Activated naive CD8-positive, alpha-beta T cell treated with anti-CD3 and anti-CD28 coated beads, Interleukin-2, amount 50 U/mL, for 16 hours (primary cell): ENCODE measurements around the gene VCAN.

Source experiments
- DNase-seq: peaks from one replicate; pipeline ENCODE4 v3.0.0-alpha.2; 2020; ENCODE audit warnings: low read depth, low spot score

Gene VCAN

DNA sequence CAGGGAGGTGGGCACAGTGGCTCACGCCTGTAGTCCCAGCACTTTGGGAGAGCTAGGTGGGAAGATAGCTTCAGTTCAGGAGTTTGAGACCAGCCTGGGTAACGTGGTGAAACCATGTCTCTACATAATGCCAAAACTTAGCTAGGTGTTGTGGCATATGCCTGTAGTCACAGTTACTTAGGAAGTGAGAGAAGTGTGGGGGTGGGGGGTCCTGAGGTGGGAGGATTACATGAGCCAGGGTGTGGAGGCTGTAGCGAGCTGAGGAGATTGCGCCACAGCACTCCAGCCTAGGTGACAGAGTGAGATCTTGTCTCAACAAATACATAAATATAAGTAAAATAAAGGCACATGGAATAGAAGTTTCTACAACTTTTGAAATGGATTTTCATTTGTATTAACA lies 23.1 kb downstream of the VCAN start:
- DNase-seq: no peak

DNA sequence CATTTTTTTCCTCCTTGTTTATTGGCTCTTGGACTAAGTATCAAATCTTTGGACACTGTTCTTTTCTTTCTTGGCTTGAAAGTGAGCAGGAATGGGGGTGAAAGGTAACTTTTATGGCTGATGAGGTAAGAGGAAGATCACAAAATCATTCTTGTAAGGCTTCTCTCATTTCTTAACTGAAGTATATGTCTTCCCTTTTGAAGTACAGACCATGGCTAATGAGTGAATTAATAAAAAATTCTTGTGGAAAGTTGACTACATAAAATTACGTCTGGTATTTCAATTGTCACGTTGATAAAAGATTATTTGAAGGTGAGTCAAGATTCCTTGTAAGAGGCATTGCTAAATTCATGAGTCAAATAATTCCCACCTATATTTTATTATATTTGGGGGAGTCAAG lies 25.1 kb downstream of the VCAN start:
- DNase-seq: no peak

DNA sequence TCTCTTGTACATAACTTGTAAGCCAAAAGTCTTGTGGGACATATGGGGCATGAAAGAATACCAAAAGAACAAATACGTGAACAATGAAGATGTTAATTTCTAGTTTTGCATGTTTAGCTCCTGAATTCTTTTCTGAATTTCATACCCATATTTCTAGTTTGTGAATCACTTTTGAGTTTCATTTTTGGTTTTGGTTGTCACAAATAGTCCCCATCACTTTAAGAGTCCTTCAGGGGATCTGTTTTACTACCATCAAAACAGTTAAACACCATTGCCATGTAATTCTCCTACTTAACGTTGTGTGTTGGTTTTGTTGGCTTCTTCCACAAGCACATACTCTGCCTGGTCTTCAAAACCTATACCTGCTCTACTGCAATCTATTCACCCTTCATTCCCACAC lies 27.0 kb downstream of the VCAN start:
- DNase-seq: no peak

DNA sequence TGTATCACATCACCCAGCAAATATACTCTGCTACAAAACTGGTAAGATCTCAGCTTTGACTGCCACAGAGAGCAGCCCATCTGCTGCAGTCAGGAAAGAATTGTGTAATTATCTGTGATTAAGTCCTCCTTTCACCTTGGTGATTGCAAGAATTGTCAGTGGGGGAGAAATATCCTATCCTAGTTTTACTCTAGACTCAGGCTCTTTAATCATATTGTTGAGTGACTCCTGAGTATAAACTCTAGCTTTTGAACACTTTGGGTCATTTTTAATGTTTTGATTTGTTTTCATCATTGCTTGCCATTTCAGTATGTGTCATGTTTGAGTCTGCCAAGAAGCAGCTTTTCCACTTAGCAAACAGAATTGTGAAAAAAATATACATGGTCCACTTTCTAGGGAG lies 32.1 kb downstream of the VCAN start:
- DNase-seq: no peak

DNA sequence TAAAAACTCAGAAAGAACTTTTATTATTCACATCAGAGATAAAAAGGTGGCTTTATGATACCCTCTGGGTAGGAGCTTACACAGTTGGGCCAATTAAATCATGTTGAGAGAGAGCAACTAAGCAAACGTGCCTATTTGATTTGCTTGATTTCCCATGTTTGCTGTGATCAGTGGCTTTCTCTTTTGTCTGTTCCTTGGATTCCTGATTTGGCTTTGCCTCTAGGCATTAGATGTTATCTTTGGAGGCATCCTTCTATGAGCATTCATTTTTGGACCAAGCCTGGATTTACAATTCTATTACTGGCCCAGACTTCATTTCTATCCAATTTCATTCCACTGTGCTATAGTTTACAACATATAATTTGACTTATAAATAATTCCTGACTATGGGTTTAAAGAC lies 35.9 kb downstream of the VCAN start:
- DNase-seq: no peak

DNA sequence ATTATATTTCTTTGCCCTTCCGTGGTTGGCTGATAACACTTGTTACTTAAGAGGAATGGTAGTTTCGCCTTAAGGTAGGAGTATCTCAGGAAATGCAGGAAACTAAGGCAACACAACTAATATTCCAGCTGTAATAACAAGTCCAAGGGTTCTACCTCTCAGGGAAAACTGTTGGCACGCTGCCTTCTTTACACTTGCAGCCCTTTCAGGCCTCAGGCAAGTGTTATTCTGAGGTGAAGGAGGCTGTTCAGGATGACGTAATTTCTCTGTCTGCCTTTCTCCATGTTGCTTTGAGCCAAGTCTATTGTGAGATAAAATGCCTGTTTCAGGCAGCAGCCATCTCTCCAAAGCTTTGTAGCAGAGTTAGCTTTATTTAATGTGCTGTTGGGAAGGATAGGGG lies 38.0 kb downstream of the VCAN start:
- DNase-seq: no peak

DNA sequence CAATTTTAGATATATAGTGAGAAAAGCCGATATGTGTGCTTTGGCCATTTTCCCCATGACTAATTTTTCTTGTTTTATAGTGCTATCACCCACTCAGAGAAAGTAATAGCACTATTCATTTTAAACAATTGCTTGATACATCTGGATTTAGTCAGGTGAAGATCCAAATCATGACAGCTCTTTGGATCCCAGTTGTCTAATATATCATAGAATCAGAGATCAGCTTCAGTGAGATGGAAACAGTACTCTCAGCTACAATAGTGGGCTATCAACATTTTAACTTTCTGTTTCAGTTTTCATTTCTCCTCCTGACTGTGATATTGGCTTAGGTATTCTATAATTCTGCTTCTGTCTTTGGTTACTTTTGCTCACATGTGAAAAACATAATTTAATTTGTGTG lies 38.7 kb downstream of the VCAN start:
- no peak for DNase-seq

DNA sequence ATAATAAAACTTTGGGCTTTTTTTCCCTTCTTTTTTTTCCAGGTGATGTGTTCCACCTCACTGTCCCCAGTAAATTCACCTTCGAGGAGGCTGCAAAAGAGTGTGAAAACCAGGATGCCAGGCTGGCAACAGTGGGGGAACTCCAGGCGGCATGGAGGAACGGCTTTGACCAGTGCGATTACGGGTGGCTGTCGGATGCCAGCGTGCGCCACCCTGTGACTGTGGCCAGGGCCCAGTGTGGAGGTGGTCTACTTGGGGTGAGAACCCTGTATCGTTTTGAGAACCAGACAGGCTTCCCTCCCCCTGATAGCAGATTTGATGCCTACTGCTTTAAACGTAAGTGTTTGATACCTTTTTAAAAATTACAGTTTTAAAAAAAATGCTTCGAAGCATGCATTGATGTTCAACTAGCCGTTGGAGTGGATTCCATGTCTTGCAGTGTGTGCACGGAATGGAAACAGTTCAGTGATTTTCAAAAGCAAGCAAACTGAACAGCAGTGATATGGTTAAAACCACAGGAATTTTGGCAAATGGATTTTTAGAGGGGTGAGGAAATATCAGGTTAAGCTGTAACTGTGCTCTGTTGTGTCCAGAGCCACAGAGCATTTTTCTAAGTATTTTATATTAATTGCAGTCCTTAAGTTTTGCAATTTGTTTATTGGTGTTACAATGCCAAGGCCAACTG lies 40.7 kb downstream of the VCAN start:
- DNase-seq: no peak

DNA sequence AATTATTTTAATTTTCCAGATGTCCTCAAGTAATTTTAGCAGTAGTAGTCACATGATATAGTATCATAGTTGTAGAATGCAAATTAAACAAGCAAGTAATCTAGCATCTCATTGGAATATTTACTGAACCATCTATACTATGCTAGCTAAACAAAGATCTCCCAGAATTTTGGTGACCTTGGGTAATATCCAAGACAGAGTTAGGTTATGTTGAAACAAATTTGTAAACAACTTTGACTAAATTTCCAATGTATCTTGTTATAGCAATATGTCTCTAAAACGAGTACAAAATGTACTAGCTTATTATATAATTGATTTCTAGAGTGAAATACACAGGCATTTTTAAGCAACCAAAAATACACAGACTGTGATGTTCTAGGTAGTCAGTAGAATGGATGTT lies 41.5 kb downstream of the VCAN start:
- no peak for DNase-seq

DNA sequence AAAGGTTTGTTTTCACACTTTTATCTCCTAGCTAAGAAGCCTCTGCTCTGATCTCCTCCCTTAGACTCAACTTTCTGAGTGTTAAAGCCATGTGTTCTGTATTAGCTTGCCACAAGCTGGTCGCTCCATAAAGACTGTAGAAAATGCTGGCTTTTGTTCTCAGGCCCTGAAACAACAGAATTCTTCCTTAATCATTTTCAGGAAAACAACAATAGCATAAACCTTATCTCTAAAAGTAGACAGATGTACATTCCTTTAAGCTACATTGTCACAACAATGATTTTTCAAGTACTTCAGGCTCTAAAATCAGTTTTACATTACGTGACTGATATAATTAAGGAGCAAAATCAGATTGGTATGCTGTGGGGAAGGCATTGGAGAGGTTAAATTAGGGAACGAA lies 41.9 kb downstream of the VCAN start:
- DNase-seq: no peak

DNA sequence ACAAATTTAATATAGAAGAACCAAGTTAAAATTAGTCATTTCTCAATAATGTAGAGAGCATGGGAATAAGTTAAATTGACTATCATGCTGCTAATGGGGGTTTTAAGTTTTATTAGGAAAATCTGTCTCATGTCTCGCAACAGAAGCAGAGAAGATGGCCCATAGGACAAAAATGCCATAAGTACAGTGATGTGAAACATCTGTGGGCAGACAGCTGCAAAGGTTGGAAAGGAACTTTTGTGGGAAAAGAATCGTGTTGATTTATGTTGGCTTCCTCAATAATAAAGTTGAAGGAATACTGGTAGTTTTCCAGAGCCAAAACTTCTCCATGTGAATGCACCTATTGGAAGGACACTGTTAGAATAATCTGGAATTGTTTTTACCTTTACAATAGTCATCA lies 44.8 kb downstream of the VCAN start:
- DNase-seq: no peak

DNA sequence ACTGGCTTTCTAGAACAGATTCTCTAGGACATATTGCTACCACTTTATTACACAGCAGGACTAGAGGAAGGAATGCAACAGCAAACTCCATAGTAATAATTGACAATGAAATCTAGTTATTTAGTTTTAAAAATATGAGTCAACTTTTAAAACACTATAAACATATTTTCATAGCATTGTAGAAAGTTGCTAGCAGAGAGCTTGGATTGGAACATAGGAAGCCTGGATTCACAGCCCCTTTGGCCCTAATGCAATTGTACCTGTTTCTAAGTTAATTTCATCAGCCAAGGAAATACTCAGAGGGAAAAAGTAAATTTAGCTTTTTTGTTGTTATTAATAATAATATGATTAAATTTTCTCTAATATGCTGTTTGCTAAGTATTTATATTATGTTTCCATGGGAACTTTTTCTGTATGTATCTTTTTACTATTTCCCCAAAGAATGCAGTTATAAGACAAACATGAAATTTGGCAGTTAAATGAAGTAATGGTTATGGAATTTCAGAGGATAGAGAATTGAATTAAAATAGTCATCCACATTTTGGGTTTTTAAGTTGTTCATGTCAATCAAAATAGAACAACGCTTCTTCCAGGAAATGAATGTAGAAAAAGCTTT lies 45.6 kb downstream of the VCAN start:
- DNase-seq: no peak

DNA sequence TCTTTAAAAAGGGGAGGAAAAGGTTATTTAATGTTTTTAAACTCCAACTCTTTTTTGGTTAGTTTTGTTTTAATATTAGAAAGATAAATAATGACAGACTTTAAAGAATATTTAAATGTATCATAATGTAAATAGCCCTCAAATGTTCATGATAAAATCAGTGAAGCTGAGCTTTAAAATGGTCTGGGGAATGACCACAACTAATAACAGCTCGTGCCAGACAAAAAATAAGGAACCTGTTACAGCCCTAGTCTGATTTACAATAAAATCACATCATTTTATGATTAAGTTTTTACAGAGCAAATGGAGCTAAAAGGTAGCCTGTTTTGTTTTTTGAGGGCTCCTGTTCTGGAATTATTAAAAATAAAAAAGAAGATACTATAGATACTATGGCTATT lies 46.1 kb downstream of the VCAN start:
- no peak for DNase-seq

DNA sequence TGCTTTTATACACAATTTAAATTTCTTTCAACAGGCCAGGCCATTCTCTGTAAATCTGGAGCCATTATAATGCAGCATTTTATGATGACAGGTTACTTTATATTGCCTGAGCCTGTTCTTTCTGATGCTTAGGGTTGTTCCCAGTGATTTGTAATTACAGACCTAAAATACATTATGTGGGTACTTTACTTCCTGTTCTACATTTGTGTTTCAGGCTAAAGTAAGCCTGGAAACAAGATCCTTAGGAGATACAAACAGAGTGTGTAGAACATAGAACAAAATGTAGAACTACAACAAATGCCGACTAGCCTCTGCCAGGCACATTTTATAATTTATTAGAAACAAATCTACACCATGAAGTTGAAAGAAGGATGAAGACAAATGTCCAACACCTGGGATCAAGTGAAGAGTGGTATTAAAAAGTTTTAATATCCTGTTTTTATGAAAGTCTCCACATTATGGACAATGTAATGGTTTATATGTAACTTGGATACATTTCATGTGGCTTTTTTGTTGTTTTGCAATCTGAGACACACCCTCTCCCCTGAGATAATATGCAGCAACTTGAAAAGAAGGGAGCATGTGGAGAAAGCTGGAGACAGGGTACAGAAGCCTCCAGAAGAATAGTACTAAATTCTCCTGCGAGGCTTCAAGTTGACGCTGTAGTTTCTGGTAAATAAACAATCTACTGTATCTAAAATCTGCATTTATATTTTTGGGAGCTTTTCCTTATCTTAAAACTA lies 46.9 kb downstream of the VCAN start:
- no peak for DNase-seq

DNA sequence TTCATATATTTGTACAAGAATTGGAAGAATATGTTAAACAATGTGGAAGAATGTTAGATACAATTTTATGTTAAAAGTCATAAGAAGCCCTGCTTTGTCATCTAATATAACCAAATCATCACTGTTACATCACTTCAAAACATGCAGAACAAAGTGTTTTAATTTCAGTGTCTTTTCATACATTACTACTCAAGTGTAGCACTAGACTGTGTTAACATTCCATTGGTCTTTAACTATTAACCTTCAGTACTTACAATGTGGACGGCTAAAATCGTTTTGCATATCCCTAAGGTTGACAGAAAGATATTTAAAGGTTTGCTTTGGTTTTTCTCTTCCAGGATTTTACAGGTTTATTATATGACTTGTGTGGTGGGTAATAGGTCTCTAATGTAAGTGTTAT lies 50.9 kb downstream of the VCAN start:
- no peak for DNase-seq

DNA sequence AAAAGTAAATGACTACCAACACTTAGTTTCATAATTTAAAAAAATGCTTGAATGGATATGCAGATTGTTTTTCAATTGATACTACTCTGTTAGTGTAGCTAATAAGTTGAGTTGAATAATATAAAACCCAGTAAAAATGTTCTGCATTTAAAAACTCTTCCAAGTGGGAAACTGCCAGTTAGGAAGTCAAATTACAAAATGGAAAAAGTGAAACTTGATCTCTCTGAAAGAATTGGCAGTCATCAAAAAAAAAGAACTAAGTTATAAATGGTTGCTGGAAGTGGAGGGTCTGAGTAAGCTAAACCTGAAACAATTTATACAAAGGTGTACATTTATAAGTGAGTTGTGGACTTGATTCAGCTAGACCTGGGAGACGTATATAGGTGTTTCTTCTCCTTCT lies 52.4 kb downstream of the VCAN start:
- DNase-seq: no peak

DNA sequence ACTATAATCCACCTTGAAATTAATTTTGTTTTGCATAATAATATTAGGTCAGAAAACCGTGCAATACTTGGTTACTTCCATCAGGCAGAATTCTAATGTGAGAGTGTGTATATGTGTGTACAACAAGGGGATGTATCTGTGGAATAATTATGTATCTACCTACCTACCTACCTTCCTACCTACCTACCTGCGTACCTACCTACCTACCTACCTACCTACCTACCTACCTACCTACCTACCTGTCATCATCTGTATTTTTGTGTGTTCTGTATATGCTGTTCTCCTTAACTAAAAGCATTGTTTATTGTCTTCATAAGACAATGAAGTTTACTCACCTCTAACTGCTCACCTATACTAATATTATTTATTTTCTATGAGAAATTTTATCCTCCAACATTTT lies 52.8 kb downstream of the VCAN start:
- DNase-seq: no peak

DNA sequence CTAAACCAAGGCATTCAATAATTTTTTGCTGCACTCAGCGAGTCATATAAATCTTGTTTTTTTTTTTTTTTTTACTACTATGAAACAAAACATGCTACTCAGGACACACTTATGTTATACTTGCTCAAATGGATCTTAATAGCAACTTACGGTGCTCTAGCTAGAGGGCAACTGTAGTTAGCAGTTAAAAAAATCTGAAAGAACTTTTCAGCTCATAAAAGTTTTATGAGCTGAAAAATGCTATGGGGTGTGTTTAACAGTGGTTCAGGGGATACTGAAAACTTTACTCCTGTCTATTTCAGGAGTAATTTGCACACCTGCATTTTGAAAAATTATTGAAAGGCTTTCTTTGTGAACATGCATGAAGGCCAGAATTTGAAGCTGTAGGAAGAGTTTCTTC lies 53.4 kb downstream of the VCAN start:
- DNase-seq: no peak

DNA sequence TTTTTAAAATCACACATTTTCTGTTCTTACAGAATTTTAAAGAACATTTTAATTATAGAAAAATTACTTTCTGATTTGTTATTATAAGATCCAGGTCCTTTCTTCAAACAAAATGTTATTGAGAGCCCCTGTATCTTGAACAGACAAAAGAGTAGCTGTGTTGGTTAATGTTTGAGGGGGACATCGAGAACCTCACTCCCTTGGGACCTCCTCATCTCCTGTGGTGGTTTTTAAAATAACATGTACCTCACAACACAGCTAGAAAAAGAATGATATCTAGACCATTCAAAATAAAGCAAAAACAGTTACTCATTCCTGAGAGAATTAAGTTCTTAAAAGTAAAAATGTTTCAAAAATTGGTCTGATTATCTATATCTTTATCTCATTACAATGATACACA lies 54.7 kb downstream of the VCAN start:
- no peak for DNase-seq

DNA sequence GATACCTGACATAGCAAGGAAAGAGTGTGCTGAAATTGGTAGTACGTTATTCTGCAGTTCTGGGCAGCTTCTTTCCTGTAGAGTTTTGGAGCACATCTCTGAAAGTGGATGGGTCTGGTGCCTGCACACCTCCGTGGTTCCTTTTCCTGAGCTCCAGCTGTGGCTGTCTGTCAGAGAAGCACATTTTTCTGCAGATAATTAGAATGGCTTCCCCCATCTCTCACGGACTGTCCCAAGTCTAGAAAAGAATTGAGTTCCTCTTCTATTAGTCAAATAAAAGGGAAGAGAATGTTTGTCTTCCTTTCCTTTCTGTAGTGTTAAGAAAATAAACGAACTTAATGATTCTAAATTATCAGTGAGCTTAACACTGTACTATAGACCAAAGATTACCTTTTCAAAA lies 55.7 kb downstream of the VCAN start:
- no peak for DNase-seq

DNA sequence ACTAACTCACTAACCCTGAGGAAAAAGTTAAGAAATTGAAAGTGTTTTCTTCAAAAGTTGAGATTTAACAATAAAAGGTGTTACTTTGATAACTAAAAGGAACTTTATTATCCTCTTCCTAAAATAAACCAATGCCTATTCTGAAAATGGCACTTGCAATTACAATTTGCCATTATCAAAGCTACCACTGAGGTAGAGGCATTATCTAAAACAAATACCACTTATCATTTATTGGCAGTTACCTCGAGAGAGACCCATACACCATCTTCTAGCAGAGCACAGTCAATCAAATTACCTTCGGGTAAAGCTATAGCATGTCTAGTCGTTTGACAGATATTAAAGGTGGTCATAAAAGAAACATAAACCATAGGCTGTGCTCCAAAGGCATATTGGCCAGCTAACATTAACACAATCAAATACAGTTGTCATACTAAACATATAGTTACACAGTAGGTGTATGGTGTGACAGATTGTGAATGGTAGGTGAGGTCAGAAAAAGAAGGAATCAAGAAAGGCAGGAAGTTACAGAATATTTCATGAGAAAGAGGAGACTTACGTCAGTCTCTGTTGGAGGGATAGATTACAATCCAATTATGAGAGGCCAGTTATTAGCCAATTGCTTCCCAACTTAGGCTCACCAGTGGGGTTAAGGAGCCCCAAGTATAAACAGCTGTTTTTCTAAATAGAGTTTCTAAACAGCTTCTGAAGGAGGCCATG lies 56.3 kb downstream of the VCAN start:
- DNase-seq: no peak

DNA sequence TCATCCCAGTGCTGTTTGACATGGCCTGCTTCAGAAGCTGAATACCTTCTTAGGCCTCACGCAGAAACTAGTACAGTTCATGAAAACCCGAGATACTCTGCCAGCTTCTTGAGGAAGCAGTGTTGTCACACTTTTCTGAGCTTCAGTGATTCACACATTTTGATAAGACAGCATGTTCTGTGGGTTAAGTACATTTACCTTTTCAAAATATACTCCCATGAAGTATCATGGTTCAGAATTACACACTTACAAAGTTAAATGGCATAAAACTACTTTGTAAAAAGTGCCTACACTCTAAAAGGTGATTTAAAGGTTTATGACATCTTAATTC lies 56.9 kb downstream of the VCAN start:
- no peak for DNase-seq

DNA sequence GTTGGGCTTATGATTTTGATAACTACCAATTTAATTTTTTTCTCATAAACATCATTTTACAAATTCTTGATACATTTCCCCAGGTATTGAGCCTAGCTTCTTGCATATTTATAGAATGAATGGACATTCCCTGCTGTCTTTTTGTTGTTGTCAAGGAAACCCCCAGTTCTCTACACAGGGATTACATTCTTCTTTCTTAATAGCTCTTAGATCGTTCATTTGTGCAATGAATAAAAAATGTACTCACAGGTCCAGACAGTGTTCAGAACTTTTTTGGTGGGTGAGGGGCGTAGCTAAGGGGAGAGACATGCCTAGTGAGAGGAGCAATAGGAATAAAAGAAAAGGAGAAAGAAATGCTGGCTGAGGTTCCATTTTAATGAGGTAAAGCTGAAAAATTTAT lies 58.6 kb downstream of the VCAN start:
- no peak for DNase-seq
